ENCODE data around the gene ACOT9.
"Not testable (repeated sequence)": the region's sequence is repeated elsewhere in the genome, so short reads cannot be mapped to it uniquely, and the experiment has no call there.

Gene ACOT9, protein sequence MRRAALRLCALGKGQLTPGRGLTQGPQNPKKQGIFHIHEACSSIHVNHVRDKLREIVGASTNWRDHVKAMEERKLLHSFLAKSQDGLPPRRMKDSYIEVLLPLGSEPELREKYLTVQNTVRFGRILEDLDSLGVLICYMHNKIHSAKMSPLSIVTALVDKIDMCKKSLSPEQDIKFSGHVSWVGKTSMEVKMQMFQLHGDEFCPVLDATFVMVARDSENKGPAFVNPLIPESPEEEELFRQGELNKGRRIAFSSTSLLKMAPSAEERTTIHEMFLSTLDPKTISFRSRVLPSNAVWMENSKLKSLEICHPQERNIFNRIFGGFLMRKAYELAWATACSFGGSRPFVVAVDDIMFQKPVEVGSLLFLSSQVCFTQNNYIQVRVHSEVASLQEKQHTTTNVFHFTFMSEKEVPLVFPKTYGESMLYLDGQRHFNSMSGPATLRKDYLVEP

DNA sequence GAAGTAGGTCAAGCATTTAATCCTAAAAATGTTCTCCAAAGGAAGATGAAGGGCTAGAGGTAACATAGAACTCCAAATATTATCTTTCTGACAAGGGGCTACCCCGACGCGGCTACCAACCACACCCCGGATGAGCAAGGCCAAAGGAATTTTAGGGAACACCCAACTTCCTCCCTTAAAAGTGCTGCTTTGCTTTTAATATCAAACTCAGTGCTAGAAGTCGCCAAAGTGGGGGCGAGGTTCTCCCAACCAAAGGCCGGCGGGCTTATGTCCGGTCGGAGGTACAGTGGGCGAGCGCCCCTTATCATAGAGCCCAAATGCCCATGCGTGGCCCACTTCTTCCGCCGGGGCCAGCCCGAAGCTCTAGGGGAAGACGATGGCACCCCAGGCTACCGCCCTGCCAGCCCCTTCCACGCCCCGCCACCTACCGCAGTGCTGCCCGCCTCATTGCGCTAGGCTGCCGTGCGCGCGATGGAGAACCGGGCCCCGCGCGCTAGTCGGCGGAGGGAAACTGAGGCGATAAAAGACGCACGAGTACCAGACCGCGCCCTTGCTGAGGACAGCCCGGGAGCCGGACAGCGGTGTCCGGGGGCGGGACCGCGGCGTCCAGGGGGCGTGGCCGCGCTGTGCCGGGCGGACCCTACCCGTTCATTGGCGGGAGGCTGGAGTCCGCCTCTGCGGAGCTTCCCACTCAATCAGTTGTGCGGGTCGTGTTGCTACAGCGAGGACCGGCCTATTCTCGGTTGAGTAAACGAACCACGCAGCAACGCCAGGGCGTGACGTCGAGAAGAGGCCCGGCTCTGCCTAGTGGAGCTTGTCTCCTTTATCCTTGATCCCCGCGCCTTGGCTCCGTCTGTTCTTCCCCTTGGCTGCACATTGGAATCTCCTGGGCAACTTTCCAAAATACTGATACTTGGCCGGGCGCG, at the start of gene ACOT9:
ACOT9 (minus strand) TSS at position 580 of the 926 bp plus-strand sequence; CDS start at position 448, 132 bp downstream.
- peak; percentile 45 to 86 (median 72) for DNase-seq
- intact Hi-C loops (cut with DNase I) = no loop called here

- no peak for DNase-seq
- intact Hi-C loops (cut with DNase I) = no loop called here
Measured at GRCh38 chrX:23790155-23790497, 47.0 kb upstream of the ACOT9 start.

DNA sequence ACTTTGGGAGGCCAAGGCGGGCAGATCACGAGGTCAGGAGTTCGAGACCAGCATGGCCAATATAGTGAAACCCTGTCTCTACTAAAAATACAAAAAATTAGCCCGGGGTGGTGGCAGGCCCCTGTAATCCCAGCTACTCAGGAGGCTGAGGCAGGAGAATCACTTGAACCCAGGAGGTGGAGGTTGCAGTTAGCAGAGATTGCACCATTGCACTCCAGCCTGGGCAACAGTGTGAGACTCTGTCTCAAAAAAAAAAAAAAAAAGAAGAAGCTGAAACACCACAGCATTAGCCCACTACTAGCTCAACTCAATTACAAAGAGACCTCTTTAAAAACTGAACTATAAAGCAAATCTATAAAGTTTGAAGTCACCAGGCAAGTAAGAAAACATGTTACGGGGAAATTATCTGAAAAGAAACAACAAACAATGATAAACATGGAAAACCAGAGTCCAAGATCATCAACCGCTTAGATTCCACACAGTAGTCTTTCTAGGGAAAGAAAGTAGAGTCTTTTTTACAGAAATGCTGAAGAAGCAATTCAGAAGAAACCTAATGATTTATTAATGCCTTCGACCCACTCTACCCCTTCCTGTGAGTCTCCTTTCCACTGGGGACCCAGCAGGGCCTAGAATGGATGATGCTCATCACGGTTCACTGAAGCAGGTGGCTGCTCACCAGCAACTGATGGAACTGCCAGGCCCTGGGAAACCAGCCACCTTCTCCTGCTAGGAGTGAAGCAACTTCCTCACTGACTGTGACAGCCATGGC, 46.5 kb upstream of the ACOT9 start:
- DNase-seq = peak in 10 of 42 donors; percentile 16 to 46 (median 27)
- intact Hi-C loops (cut with DNase I) = no loop called here

- DNase-seq = no peak
- intact Hi-C loops (cut with DNase I) = no loop called here
Measured at GRCh38 chrX:23788946-23789345, 45.9 kb upstream of the ACOT9 start.

GRCh38 chrX:23788521-23788920, 45.4 kb upstream of the ACOT9 start:
- intact Hi-C loops (cut with DNase I) = no loop called here
- DNase-seq = no peak

DNA sequence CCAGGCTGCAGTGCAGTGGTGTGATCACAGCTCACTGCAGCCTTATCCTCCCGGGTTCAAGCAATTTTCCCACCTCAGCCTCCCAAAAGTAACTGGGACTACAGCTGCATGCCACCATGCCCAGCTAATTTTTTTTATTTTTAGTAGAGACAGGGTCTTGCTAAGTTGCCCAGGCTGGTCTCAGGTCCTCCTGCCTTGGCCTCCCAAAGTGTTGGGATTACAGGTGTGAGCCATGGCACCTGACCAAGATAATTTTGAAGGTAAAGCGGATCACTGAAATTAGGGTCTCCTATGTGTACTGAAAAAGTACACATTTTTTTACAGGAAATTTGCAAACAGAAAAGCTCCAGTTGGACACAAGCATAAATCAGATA, 44.7 kb upstream of the ACOT9 start:
- DNase-seq = no peak
- intact Hi-C loops (cut with DNase I) = no loop called here

- intact Hi-C loops (cut with DNase I) = no loop called here
- no peak for DNase-seq
Measured at GRCh38 chrX:23786268-23786815, 43.3 kb upstream of the ACOT9 start.

- intact Hi-C loops (cut with DNase I) = no loop called here
- no peak for DNase-seq
Measured at GRCh38 chrX:23785580-23785979, 42.5 kb upstream of the ACOT9 start.

- intact Hi-C loops (cut with DNase I) = no loop called here
- no peak for DNase-seq
Measured at GRCh38 chrX:23784470-23785331, 41.6 kb upstream of the ACOT9 start.

GRCh38 chrX:23783589-23784469, 40.8 kb upstream of the ACOT9 start:
- intact Hi-C loops (cut with DNase I) = no loop called here
- peak in 5 of 42 donors; percentile 7 to 31 (median 10) for DNase-seq

DNA sequence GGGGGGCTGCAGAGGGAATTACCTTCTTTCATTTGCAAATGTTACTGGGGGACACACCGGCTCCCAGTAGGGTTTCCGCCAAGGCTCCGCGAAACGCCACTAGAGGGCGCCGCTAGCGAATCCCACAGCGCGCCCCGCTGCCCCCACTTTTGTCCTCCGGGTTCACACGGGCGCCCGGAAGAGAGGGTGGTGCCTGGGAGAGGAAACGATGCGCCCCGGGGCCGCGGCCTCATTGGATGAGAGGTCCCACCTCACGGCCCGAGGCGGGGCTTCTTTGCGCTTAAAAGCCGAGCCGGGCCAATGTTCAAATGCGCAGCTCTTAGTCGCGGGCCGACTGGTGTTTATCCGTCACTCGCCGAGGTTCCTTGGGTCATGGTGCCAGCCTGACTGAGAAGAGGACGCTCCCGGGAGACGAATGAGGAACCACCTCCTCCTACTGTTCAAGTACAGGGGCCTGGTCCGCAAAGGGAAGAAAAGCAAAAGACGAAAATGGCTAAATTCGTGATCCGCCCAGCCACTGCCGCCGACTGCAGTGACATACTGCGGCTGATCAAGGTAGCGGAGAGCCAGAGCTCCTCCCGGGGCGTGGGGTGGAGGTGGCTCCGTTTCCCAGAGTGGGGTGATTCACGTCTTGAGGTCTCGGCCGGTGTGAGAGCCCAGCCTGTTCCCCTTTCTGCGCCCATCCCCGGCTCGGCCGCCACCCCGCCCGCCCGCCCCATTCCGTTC, 40.0 kb upstream of the ACOT9 start, which contains the start of gene SAT1:
SAT1 (plus strand) TSS at position 311 of the 726 bp plus-strand sequence; CDS start at position 490, 179 bp downstream.
- intact Hi-C loops (cut with DNase I) = loop anchor here (1.0 kb wide), 1 partner anchor 119 kb away; no protein-coding TSS in a partner anchor
- peak; percentile 91 to 98 (median 95) for DNase-seq

DNA sequence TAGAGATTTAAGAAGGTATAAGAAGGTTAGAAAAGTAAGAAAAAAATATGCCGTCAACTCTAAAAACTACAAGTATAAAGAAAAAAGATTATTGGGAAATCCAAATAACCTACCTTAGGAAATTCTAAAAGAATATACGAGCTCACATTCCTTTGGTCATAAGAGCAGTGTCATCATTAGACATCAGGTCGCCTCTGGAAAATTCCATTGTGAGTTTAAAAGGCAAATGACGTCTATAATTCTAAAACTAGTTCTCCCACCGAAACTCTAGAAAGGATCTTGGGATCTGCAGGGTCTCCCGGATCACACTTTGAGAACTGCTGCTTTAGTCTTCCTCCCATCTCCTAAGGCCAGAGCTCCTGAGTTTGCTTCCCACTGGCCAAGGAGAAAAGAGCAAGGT, 39.4 kb upstream of the ACOT9 start:
- intact Hi-C loops (cut with DNase I) = loop anchor here (1.0 kb wide), 1 partner anchor 120 kb away; no protein-coding TSS in a partner anchor
- no peak for DNase-seq

DNA sequence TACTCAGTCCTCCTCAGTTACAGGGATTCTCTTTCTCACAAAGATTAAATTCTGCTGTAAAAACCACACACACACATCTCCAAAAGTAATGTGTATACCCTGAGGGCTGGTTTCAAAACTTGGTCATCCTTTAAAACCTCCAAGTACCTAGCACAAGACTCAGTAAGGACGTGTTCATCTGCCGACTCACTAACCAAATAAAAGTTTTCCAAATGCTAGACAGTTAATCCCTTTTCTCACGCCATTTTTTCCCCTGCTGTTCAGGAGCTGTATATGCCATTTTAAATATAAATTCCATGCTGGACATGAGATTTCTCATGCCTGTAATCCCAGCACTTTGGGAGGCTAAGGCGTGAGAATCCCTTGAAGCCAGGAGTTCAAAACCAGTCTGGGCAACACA, 35.9 kb upstream of the ACOT9 start:
- no peak for DNase-seq
- intact Hi-C loops (cut with DNase I) = no loop called here

GRCh38 chrX:23776363-23776762, 33.3 kb upstream of the ACOT9 start:
- intact Hi-C loops (cut with DNase I) = no loop called here
- no peak for DNase-seq

- DNase-seq = no peak
- intact Hi-C loops (cut with DNase I) = no loop called here
Measured at GRCh38 chrX:23773601-23774175, 30.6 kb upstream of the ACOT9 start.

GRCh38 chrX:23771086-23771485, 28.0 kb upstream of the ACOT9 start:
- intact Hi-C loops (cut with DNase I); DNase-seq: not testable (repeated sequence)

Measured in head of caudate nucleus (tissue), 42 donors.